Endodermal cell (in vitro differentiated cells): ENCODE results near the gene ZNRF2. TPM values are rescaled to one million over a fixed set of nuclear protein-coding genes. Genes with fewer than 3 reads are reported as not detected.

Source experiments
- DNase-seq: peaks from one replicate; pipeline ENCODE4 v3.0.0-alpha.2; 2017
- H3K27ac ChIP-seq: 2 replicates; pipeline ENCODE4 v1.5.1; 2013; ENCODE audit warnings: mild to moderate bottlenecking, low read depth, low read length, moderate library complexity
- H3K27me3 ChIP-seq: 2 replicates; pipeline ENCODE4 v1.6.1; 2013; ENCODE audit warnings: mild to moderate bottlenecking, low read length, moderate library complexity; ENCODE audit not compliant: insufficient read depth, control insufficient read depth, poor library complexity, severe bottlenecking
- H3K36me3 ChIP-seq: 2 replicates; pipeline ENCODE4 v1.7.0; 2013; ENCODE audit warnings: mild to moderate bottlenecking, low read length, moderate library complexity; ENCODE audit not compliant: control insufficient read depth, insufficient read depth
- H3K4me1 ChIP-seq: one replicate; pipeline ENCODE4 v1.7.0; 2013; ENCODE audit warnings: low read length; ENCODE audit not compliant: control insufficient read depth, insufficient read depth
- H3K4me3 ChIP-seq: 2 replicates; pipeline ENCODE4 v1.5.1; 2013; ENCODE audit warnings: mild to moderate bottlenecking, low read length, moderate library complexity
- H3K9ac ChIP-seq: 2 replicates; pipeline ENCODE4 v1.6.1; 2013; ENCODE audit warnings: mild to moderate bottlenecking, low read length, moderate library complexity; ENCODE audit not compliant: poor library complexity, severe bottlenecking; ENCODE audit errors: extremely low read depth
- H3K9me3 ChIP-seq: 2 replicates; pipeline ENCODE4 v1.6.1; 2013; ENCODE audit warnings: mild to moderate bottlenecking, low read length, moderate library complexity; ENCODE audit not compliant: control insufficient read depth
- H3K27ac Mint-ChIP-seq: 2 replicates; pipeline ENCODE4 v1.8.0; 2020; ENCODE audit warnings: mixed read lengths
- H3K27me3 Mint-ChIP-seq: 2 replicates; pipeline ENCODE4 v1.8.0; 2021; ENCODE audit warnings: mild to moderate bottlenecking, mixed read lengths; ENCODE audit not compliant: insufficient read depth
- H3K36me3 Mint-ChIP-seq: 2 replicates; pipeline ENCODE4 v1.8.0; 2020; ENCODE audit warnings: low read depth, mixed read lengths
- H3K4me1 Mint-ChIP-seq: 2 replicates; pipeline ENCODE4 v1.8.0; 2020; ENCODE audit warnings: mixed read lengths
- H3K4me3 Mint-ChIP-seq: 2 replicates; pipeline ENCODE4 v1.8.0; 2020; ENCODE audit warnings: mild to moderate bottlenecking, moderate library complexity, mixed read lengths
- H3K9me3 Mint-ChIP-seq: 2 replicates; pipeline ENCODE4 v1.8.0; 2020; ENCODE audit warnings: mild to moderate bottlenecking, mixed read lengths
- CTCF ChIP-seq: fragments of 200-600 bp; sonication (generic); conservative IDR thresholded peaks from 2 replicates; pipeline ENCODE4 v1.5.0; 2021; ENCODE audit warnings: antibody characterized with exemption, mild to moderate bottlenecking
- WGBS, 2 experiments: methylation state at CpG; one replicate each; pipeline versions ENCODE4 v1.1.5 to v1.1.7; 2013; ENCODE audit warnings: missing lambda C conversion rate in 2 of 2, mixed read lengths in 1 of 2; ENCODE audit not compliant: insufficient coverage in 1 of 2, insufficient read length in 1 of 2; 5-methylcytosine and 5-hydroxymethylcytosine counted together
- total RNA-seq, 2 donors: library from RNA; stranded (reverse); fragmentation: NEBNext Ultra II Directional in 1 of 2; extraction: Animal tissue kit (Norgen Biotek cat#: 25700) in 1 of 2; gene quantifications; 2 replicates in 1 of 2; 3 replicates in 1 of 2; pipeline ENCODE4 v1.2.1, GENCODE V29; 2021

Gene ZNRF2
- total RNA-seq, 2 donors from 2014 or later = 15.5 to 20.9 TPM

- Histone ChIP-seq H3K9ac (no peak overlapping the region), H3K4me3 (no peak overlapping the region), H3K4me1 (no peaks in the 10 kb centered on the region), H3K27ac (no peak overlapping the region), H3K36me3 (no peaks in the 10 kb centered on the region), H3K9me3 (no peaks in the 10 kb centered on the region), H3K27me3 (no peaks in the 10 kb centered on the region)
- Mint-ChIP-seq H3K4me1 (no peaks in the 10 kb centered on the region), H3K27ac (no peak overlapping the region), H3K36me3 (peaks cover 20% of the 10 kb centered on the region), H3K9me3 (peaks cover 5% of the 10 kb centered on the region), H3K4me3 (no peak overlapping the region), H3K27me3 (no peaks in the 10 kb centered on the region)
- DNase-seq = no peak
- TF ChIP-seq CTCF = no peak
- WGBS, 2 experiments = 96% methylated on average over 1 of the region's 1 CpG; no CpG with 5 or more reads in 1 of the 2 experiments
Observed at GRCh38 chr7:30327813-30328212, 43.4 kb downstream of the ZNRF2 start.

GRCh38 chr7:30328381-30328780 is 44.0 kb downstream of the ZNRF2 start:
- H3K9me3 Mint-ChIP-seq = peaks cover 5% of the 10 kb centered on the region
- H3K9me3 ChIP-seq = no peaks in the 10 kb centered on the region

GRCh38 chr7:30329716-30330115 is 45.3 kb downstream of the ZNRF2 start:
- no peak overlapping the region for H3K4me3 Mint-ChIP-seq
- 89 to 100% methylated on average over 3 of the region's 3 CpGs for WGBS, 2 experiments
- Histone ChIP-seq H3K36me3 (no peaks in the 10 kb centered on the region), H3K27me3 (no peaks in the 10 kb centered on the region), H3K4me1 (no peaks in the 10 kb centered on the region), H3K4me3 (no peak overlapping the region), H3K9ac (no peak overlapping the region), H3K9me3 (no peaks in the 10 kb centered on the region), H3K27ac (no peak overlapping the region)
- TF ChIP-seq CTCF = no peak
- no peaks in the 10 kb centered on the region for H3K4me1 Mint-ChIP-seq
- DNase-seq = no peak
- no peak overlapping the region for H3K27ac Mint-ChIP-seq
- peaks cover 5% of the 10 kb centered on the region for H3K9me3 Mint-ChIP-seq
- H3K27me3 Mint-ChIP-seq = no peaks in the 10 kb centered on the region
- H3K36me3 Mint-ChIP-seq = peaks cover 16% of the 10 kb centered on the region

More at GRCh38 chr7:30328381-30328780, 44.0 kb downstream of the ZNRF2 start:
- no peak for DNase-seq
- Histone ChIP-seq H3K9ac (no peak overlapping the region), H3K4me1 (no peaks in the 10 kb centered on the region), H3K4me3 (no peak overlapping the region), H3K36me3 (no peaks in the 10 kb centered on the region), H3K27me3 (no peaks in the 10 kb centered on the region), H3K27ac (no peak overlapping the region)
- no peak for TF ChIP-seq CTCF
- Mint-ChIP-seq H3K4me3 (no peak overlapping the region), H3K36me3 (peaks cover 20% of the 10 kb centered on the region), H3K27ac (no peak overlapping the region), H3K4me1 (no peaks in the 10 kb centered on the region), H3K27me3 (no peaks in the 10 kb centered on the region)
